Nucleus accumbens (tissue), 56 donors: ENCODE results near the gene YRDC.

Source experiments
- DNase-seq, 56 donors: peaks; one replicate each; lab custom pipeline; 2025; lab: John Stamatoyannopoulos, UW

YRDC gene

GRCh38 chr1:37822906-37823815, 15.2 kb upstream of the YRDC start:
- peak in 2 of 56 donors; percentile 4 to 15 for DNase-seq

DNA sequence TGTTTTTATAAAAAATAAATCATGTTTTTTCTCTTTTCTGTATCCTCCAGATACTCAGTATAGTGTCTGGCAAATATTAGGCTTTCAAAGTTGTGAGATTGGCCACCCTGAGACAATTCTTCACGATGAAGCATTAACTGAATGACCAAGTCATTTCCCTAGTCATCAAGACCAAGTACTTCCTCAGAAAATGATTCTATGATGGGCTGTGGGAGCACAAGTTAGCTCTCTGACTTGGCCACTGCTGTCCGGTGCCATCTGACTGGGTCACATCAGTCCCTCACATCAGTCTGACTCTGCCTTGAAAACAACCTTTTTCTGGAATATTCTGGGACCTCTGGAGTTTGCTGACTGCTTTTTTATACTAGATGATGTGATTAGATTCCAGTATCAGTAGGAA, 13.5 kb upstream of the YRDC start:
- DNase-seq, result no peak

GRCh38 chr1:37817481-37817880, 9.5 kb upstream of the YRDC start:
- DNase-seq, result peak in 47 of 56 donors; percentile 5 to 90 (median 48)

DNA sequence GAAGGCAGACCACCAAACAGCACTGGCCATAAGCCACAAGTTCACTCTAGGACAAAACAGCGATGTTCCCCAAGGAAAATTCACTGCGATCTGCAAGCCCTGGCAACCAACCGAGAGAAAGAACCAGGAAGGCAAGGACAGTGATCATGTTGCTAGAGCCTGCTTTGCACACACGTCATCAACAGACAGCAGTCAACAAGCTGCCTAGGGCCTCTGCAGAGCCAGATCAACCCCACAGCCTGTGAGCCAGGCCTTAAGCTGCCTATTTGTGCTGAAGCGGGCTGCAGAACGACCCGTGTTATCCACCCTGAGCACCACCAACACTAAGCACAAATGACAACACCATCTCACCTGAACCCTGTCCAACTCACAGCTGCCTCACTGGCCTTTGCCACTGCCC, 6.2 kb upstream of the YRDC start:
- DNase-seq, result peak in 29 of 56 donors; percentile 6 to 65 (median 22)

DNA sequence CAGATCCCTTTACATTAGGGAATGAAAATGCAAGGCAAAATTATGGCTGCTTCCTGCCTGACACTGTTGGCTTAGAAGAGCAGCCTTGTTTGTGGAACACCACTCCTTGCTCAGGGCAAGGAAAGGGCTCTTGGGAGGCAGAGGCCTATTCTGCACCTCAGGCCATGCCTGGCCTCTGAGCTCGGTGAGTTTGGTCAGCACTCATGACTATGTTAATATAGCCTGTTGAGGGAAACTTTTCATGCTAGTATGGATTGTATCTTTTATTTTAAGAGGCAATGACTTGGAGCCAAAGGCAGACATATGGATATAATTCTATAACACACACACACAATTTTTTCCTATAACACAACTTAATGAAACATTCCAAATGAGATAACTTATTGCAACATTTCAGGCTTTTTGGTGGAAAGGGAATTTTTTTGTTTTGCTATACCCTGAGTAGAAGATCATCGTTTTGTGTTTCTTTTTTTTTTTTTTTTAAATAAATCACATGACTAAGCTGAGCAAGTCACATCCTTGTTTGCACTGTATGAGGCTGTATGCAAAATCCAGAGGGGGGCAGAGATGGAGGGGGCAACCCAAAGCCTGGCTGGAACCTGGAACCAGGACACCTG, 5.6 kb upstream of the YRDC start:
- DNase-seq, result no peak

DNA sequence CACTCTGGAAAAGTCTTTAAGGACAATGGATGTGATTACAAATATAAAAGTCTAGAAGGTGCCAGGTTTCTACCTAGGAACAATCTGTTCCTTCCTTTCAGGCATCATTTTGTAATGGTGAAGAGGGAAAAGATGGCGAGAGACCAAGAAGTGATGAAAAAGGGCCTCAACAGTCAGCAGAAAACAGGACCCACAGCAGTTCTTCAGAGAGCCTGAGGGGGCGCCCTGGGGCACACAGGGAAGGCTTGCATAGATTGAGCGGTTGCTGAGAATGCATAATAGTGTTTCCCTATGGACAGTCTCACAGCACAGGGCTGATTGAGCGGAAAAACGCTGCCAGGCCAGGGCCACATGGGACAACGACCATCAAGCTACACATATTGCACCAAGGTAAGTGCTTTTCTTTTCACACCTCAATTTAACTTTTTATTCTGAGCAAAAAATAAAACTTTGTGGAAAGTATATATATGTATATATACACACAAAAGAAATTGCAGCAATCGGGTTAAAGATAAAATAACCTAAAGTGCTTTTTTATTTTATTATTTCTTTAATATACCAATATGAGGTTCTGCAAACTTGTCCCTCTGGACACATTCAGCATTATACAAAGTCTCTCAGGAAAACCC, 3.1 kb upstream of the YRDC start:
- peak in 42 of 56 donors; percentile 4 to 78 (median 40) for DNase-seq

DNA sequence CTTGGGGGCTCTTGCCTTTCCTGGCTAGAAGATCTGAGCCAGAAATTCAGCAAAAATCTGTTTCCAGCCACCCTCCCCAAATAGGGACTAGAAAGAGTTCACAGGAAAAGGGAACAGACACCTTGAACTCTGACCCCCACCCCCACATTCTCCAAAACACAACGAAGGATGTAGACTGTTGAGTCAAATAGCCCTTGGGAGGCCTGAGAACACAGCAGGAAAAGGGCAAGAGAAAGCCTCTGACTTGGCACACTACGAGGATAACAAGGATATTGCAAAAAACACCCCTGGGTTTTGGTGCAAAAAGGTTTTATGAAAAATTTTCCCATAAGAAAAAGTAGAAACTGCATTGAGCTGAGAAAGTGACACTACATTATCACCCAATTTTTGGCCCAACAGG, 1.9 kb upstream of the YRDC start:
- DNase-seq, result no peak

DNA sequence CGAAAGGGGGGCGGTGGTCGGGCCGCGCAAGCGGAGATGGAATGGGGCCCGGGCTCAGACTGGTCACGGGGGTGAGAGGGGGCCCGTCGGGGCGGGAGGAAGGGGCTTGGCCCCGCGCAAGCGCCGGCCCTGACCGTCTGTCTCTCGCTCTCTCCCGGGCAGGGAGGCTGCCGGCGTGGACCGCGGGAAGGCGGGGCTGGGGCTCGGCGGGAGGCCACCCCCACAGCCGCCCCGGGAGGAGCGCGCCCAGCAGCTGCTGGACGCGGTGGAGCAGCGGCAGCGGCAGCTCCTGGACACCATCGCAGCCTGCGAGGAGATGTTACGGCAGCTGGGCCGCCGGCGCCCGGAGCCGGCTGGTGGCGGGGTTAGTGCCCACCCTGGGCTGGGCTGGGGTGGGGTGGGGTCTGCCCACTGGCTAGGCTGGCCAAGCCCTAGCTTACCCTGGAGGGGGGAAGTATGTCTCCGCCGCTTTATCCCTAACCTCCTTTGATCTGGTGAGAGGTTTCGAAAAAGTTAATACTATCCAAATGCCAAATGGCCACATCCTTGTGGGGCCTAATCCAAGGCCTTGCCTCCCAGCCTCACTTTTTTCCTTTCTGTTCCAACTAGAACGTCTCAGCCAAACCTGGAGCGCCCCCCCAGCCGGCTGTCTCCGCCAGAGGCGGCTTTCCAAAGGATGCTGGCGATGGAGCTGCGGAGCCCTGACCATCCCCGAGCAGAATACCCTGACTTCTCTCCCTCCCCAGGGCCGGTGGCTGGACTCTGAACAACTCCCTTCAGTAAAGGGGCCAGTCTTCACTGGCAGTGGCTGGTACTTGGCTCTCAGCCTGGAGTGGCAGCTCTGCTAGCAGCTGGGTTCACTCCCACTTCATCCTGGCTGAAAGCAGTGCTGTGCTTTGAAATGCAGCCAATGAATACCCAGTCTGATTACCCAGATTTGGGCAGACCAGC, 636 bp upstream of the YRDC start:
- peak in 55 of 56 donors; percentile 42 to 95 (median 83) for DNase-seq

- DNase-seq, result no peak
These were observed 821 bp downstream of the YRDC start for GRCh38 chr1:37807220-37807554.

DNA sequence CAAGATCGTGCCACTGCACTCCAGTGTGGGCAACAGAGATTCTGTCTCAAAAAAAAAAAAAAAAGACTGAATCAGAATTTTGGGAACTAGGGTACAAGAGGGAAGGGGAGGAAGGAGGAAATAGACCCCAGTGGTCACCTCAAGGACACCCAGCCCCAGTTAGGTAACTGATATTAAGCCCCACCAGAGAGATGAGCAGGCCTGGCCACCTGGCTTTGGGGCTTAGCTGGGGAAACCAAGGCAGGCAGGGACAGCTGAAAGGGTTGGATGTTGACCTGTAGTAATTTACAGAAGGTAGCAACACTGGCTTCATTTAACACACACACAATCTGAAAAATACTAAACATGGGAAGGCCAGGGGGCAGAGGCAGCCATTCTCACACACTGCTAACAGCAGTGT, 5.6 kb downstream of the YRDC start:
- no peak for DNase-seq

- no peak for DNase-seq
These were observed 10.2 kb downstream of the YRDC start for GRCh38 chr1:37797750-37798345.

- DNase-seq, result peak in 21 of 56 donors; percentile 1 to 58 (median 9)
These were observed 12.5 kb downstream of the YRDC start for GRCh38 chr1:37795340-37796125.

- DNase-seq, result peak in 15 of 56 donors; percentile 4 to 33 (median 12)
These were observed 13.4 kb downstream of the YRDC start for GRCh38 chr1:37794372-37795339.

DNA sequence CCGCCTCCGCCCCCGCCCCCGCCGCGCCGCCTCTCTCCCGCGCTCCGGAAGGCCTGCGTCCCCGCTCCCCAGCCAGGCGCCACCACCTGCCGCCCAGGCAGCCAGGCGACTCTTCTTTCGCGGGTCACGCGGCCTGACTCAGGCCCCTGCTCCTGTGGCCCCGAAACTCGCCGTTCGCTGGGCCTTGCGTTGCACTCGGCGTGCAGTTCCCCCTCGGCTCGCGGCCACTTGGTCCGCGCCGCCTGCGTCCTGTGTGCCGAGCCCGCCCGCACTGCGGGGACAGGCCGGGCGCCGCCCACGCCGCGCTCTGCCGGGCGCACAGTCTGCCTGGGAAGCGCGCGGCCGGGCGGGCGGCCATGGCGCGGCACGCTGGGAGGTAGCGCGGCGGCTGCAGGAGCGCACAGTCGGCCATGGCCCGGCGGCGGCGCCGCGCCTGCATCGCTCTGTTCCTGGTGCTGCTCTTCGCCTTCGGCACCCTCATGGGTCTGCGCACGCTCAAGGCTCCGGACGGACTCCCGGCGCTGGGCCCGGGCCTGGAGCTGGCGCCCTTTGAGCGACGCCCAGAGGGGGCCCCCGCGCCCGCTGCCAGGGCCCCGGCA, 14.1 kb downstream of the YRDC start, which contains the start of gene MANEAL:
Gene MANEAL, plus strand, starts transcription at position 75 of the 599 bp plus-strand sequence. Its CDS starts 336 bp downstream, at position 411.
- peak in 31 of 56 donors; percentile 2 to 67 (median 30) for DNase-seq

GRCh38 chr1:37792943-37793686, 14.9 kb downstream of the YRDC start:
- DNase-seq, result peak in 1 of 56 donors; percentile 55

GRCh38 chr1:37782491-37782890, 25.5 kb downstream of the YRDC start:
- no peak for DNase-seq
